Endodermal cell (in vitro differentiated cells): ENCODE measurements around the gene RPGRIP1L. TPM values are rescaled to one million over a fixed set of nuclear protein-coding genes. Genes with fewer than 3 reads are reported as not detected.

Source experiments
- DNase-seq: peaks from one replicate; pipeline ENCODE4 v3.0.0-alpha.2; 2017
- H3K27ac ChIP-seq: 2 replicates; pipeline ENCODE4 v1.5.1; 2013; ENCODE audit warnings: mild to moderate bottlenecking, low read depth, low read length, moderate library complexity
- H3K27me3 ChIP-seq: 2 replicates; pipeline ENCODE4 v1.6.1; 2013; ENCODE audit warnings: mild to moderate bottlenecking, low read length, moderate library complexity; ENCODE audit not compliant: insufficient read depth, control insufficient read depth, poor library complexity, severe bottlenecking
- H3K36me3 ChIP-seq: 2 replicates; pipeline ENCODE4 v1.7.0; 2013; ENCODE audit warnings: mild to moderate bottlenecking, low read length, moderate library complexity; ENCODE audit not compliant: control insufficient read depth, insufficient read depth
- H3K4me1 ChIP-seq: one replicate; pipeline ENCODE4 v1.7.0; 2013; ENCODE audit warnings: low read length; ENCODE audit not compliant: control insufficient read depth, insufficient read depth
- H3K4me3 ChIP-seq: 2 replicates; pipeline ENCODE4 v1.5.1; 2013; ENCODE audit warnings: mild to moderate bottlenecking, low read length, moderate library complexity
- H3K9ac ChIP-seq: 2 replicates; pipeline ENCODE4 v1.6.1; 2013; ENCODE audit warnings: mild to moderate bottlenecking, low read length, moderate library complexity; ENCODE audit not compliant: poor library complexity, severe bottlenecking; ENCODE audit errors: extremely low read depth
- H3K9me3 ChIP-seq: 2 replicates; pipeline ENCODE4 v1.6.1; 2013; ENCODE audit warnings: mild to moderate bottlenecking, low read length, moderate library complexity; ENCODE audit not compliant: control insufficient read depth
- H3K27ac Mint-ChIP-seq: 2 replicates; pipeline ENCODE4 v1.8.0; 2020; ENCODE audit warnings: mixed read lengths
- H3K27me3 Mint-ChIP-seq: 2 replicates; pipeline ENCODE4 v1.8.0; 2021; ENCODE audit warnings: mild to moderate bottlenecking, mixed read lengths; ENCODE audit not compliant: insufficient read depth
- H3K36me3 Mint-ChIP-seq: 2 replicates; pipeline ENCODE4 v1.8.0; 2020; ENCODE audit warnings: low read depth, mixed read lengths
- H3K4me1 Mint-ChIP-seq: 2 replicates; pipeline ENCODE4 v1.8.0; 2020; ENCODE audit warnings: mixed read lengths
- H3K4me3 Mint-ChIP-seq: 2 replicates; pipeline ENCODE4 v1.8.0; 2020; ENCODE audit warnings: mild to moderate bottlenecking, moderate library complexity, mixed read lengths
- H3K9me3 Mint-ChIP-seq: 2 replicates; pipeline ENCODE4 v1.8.0; 2020; ENCODE audit warnings: mild to moderate bottlenecking, mixed read lengths
- WGBS, 2 experiments: methylation state at CpG; one replicate each; pipeline versions ENCODE4 v1.1.5 to v1.1.7; 2013; ENCODE audit warnings: missing lambda C conversion rate in 2 of 2, mixed read lengths in 1 of 2; ENCODE audit not compliant: insufficient coverage in 1 of 2, insufficient read length in 1 of 2; 5-methylcytosine and 5-hydroxymethylcytosine counted together
- total RNA-seq, 2 donors: library from RNA; stranded (reverse); fragmentation: NEBNext Ultra II Directional in 1 of 2; extraction: Animal tissue kit (Norgen Biotek cat#: 25700) in 1 of 2; gene quantifications; 2 replicates in 1 of 2; 3 replicates in 1 of 2; pipeline ENCODE4 v1.2.1, GENCODE V29; 2021
- TF ChIP-seq, protein P1 (sequence below): fragments of 200-600 bp; sonication (generic); conservative IDR thresholded peaks from 2 replicates; pipeline ENCODE4 v1.5.0; 2021; ENCODE audit warnings: antibody characterized with exemption, mild to moderate bottlenecking

RPGRIP1L gene
- total RNA-seq, 2 donors from 2014 or later: 15.9 to 19.8 TPM

DNA sequence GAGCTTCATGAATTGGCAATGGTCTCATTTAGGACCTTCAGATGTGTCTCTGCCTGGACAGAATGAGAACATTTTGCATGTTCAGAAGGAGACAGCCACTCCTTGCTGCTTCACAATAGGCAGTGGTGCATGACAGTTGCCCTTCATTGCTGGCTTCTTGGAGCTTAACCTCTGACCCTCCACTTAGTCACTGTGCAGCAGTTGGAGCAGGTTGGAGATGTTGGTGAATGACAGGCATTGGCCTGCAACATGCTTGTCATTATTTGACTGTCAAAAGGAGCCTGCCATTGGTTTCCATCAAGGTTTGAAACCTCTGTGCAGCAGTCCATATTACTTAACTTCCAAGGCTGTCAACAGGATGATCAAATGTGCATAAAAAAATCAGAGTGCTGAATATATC is 23.0 kb upstream of the RPGRIP1L start:
- H3K9me3 Mint-ChIP-seq: no peaks in the 10 kb centered on the region
- Histone ChIP-seq H3K9ac (no peak overlapping the region), H3K4me3 (no peak overlapping the region), H3K36me3 (no peaks in the 10 kb centered on the region), H3K4me1 (no peaks in the 10 kb centered on the region), H3K9me3 (no peaks in the 10 kb centered on the region), H3K27me3 (no peaks in the 10 kb centered on the region), H3K27ac (no peak overlapping the region)
- DNase-seq: no peak
- no peak overlapping the region for H3K4me3 Mint-ChIP-seq
- no peaks in the 10 kb centered on the region for H3K36me3 Mint-ChIP-seq
- H3K27me3 Mint-ChIP-seq: no peaks in the 10 kb centered on the region
- no peak overlapping the region for H3K27ac Mint-ChIP-seq
- H3K4me1 Mint-ChIP-seq: peaks cover 3% of the 10 kb centered on the region
- TF ChIP-seq, protein P1, sequence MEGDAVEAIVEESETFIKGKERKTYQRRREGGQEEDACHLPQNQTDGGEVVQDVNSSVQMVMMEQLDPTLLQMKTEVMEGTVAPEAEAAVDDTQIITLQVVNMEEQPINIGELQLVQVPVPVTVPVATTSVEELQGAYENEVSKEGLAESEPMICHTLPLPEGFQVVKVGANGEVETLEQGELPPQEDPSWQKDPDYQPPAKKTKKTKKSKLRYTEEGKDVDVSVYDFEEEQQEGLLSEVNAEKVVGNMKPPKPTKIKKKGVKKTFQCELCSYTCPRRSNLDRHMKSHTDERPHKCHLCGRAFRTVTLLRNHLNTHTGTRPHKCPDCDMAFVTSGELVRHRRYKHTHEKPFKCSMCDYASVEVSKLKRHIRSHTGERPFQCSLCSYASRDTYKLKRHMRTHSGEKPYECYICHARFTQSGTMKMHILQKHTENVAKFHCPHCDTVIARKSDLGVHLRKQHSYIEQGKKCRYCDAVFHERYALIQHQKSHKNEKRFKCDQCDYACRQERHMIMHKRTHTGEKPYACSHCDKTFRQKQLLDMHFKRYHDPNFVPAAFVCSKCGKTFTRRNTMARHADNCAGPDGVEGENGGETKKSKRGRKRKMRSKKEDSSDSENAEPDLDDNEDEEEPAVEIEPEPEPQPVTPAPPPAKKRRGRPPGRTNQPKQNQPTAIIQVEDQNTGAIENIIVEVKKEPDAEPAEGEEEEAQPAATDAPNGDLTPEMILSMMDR: no peak

DNA sequence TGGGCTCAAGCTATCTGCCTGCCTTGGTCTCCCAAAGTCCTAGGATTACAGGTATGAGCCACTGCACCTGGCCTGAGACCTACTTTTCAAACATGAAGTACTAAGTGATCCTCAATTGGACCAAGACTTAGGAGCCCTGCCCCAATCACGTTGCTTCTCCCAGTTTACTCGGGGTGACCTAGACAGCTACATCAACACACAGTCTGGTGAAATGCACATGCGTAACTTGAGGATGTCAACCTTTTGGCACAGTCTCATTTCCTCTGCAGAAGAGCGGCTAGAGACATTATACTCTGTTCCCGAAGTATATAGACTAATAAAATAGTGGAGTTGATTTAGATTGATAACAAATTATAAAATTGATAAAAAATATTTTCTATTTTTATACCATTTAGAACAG is 17.4 kb upstream of the RPGRIP1L start:
- DNase-seq: no peak
- TF ChIP-seq, protein P1: no peak
- no peaks in the 10 kb centered on the region for H3K36me3 ChIP-seq
- no peaks in the 10 kb centered on the region for H3K9me3 ChIP-seq
- no peak overlapping the region for H3K9ac ChIP-seq
- Mint-ChIP-seq H3K4me3 (no peak overlapping the region), H3K27me3 (no peaks in the 10 kb centered on the region), H3K27ac (no peak overlapping the region), H3K9me3 (no peaks in the 10 kb centered on the region), H3K4me1 (peaks cover 3% of the 10 kb centered on the region), H3K36me3 (no peaks in the 10 kb centered on the region)
- no peak overlapping the region for H3K27ac ChIP-seq
- 92 to 93% methylated on average over 3 to 5 of the region's 5 CpGs for WGBS, 2 experiments
- no peak overlapping the region for H3K4me3 ChIP-seq
- no peaks in the 10 kb centered on the region for H3K27me3 ChIP-seq
- H3K4me1 ChIP-seq: no peaks in the 10 kb centered on the region

DNA sequence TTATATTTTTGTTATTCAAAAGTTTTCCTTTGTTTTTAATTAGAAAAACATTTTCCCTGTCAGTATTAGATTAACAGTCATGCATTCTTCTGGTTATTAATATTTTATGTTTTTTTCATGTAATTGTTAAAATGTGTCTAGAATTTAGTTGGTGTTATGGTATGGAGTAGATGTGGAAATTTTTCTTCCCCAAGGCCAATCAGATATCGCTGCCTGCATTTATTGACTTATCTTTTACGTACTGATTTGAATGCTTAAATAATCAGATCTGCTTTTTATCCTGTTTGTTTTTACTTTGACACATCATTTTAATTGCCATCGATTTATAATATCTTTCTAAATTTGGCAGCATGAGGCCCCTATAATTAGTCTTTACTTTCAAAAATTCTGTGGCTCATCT is 13.9 kb upstream of the RPGRIP1L start:
- Histone ChIP-seq H3K4me1 (no peaks in the 10 kb centered on the region), H3K27me3 (no peaks in the 10 kb centered on the region), H3K4me3 (no peak overlapping the region), H3K9me3 (no peaks in the 10 kb centered on the region), H3K9ac (no peak overlapping the region), H3K36me3 (no peaks in the 10 kb centered on the region), H3K27ac (no peak overlapping the region)
- TF ChIP-seq, protein P1: no peak
- WGBS, 2 experiments: 94 to 95% methylated on average over 2 to 3 of the region's 3 CpGs
- no peak overlapping the region for H3K27ac Mint-ChIP-seq
- no peaks in the 10 kb centered on the region for H3K9me3 Mint-ChIP-seq
- DNase-seq: no peak
- no peaks in the 10 kb centered on the region for H3K27me3 Mint-ChIP-seq
- peaks cover 10% of the 10 kb centered on the region for H3K4me1 Mint-ChIP-seq
- no peaks in the 10 kb centered on the region for H3K36me3 Mint-ChIP-seq
- no peak overlapping the region for H3K4me3 Mint-ChIP-seq
